NB4 (cell line): ENCODE results near the gene NXPE2.

Source experiments
- CTCF ChIP-seq: IDR thresholded peaks from one replicate; pipeline ENCODE4 v1.5.1; 2012; ENCODE audit warnings: low read depth, low read length
- POLR2A ChIP-seq: IDR thresholded peaks from 2 replicates; pipeline ENCODE4 v1.6.1; 2011; ENCODE audit warnings: mild to moderate bottlenecking; ENCODE audit not compliant: insufficient read length; ENCODE audit errors: extremely low read depth

GRCh38 chr11:114666760-114667159 is 11.6 kb upstream of the NXPE2 start:
- TF ChIP-seq CTCF (no peak), POLR2A (no peak)
